Neural cell (in vitro differentiated cells): ENCODE data around the gene ATOX1. TPM values are rescaled to one million over a fixed set of nuclear protein-coding genes. Genes with fewer than 3 reads are reported as not detected.

Experiments used
- H2AFZ ChIP-seq: fragments of 200-600, 300-800 bp; sonication (generic), shearing (Covaris generic); 2 replicates; pipeline ENCODE4 v1.6.0; 2014; ENCODE audit warnings: low read depth, mild to moderate bottlenecking, antibody characterized with exemption, low read length, moderate library complexity
- H3F3A ChIP-seq: fragments of 200-600 bp; shearing (Covaris generic); 2 replicates; pipeline ENCODE4 v1.6.1; 2016; ENCODE audit warnings: mild to moderate bottlenecking, moderate library complexity, mixed read lengths, antibody characterized with exemption, low read length; ENCODE audit not compliant: insufficient read depth, poor library complexity, severe bottlenecking
- H3K27ac ChIP-seq: fragments of 200-600, 300-800 bp; sonication (generic), shearing (Covaris generic); 2 replicates; pipeline ENCODE4 v1.5.1; 2014; ENCODE audit warnings: mild to moderate bottlenecking, low read length, moderate library complexity
- H3K27me3 ChIP-seq: fragments of 300-800, 200-600 bp; sonication (generic), shearing (Covaris generic); 2 replicates; pipeline ENCODE4 v1.6.0; 2014; ENCODE audit warnings: mild to moderate bottlenecking, low read depth, low read length, moderate library complexity; ENCODE audit not compliant: insufficient read depth
- H3K36me3 ChIP-seq: fragments of 300-800, 200-600 bp; sonication (generic), shearing (Covaris generic); 2 replicates; pipeline ENCODE4 v1.5.1; 2014; ENCODE audit warnings: mild to moderate bottlenecking, antibody characterized with exemption, low read length, moderate library complexity; ENCODE audit not compliant: insufficient read depth
- H3K4me2 ChIP-seq: fragments of 300-800, 200-600 bp; sonication (generic), shearing (Covaris generic); 2 replicates; pipeline ENCODE4 v1.6.0; 2014; ENCODE audit warnings: mild to moderate bottlenecking, low read length
- H3K4me3 ChIP-seq: fragments of 300-800, 200-600 bp; sonication (generic), shearing (Covaris generic); 2 replicates; pipeline ENCODE4 v1.5.1; 2014; ENCODE audit warnings: mild to moderate bottlenecking, low read length, moderate library complexity
- H3K79me2 ChIP-seq: fragments of 200-600 bp; shearing (Covaris generic); replicated peaks from 2 replicates; pipeline ENCODE4 v1.6.0; 2014; ENCODE audit warnings: mild to moderate bottlenecking, low read length, moderate library complexity; ENCODE audit not compliant: insufficient read depth
- H3K9ac ChIP-seq: fragments of 300-800, 200-600 bp; sonication (generic), shearing (Covaris generic); 2 replicates; pipeline ENCODE4 v1.6.1; 2016; ENCODE audit warnings: mild to moderate bottlenecking, low read length, mixed read lengths
- H3K9me2 ChIP-seq: fragments of 200-600 bp; shearing (Covaris generic); 2 replicates; pipeline ENCODE4 v1.6.1; 2016; ENCODE audit warnings: mild to moderate bottlenecking, low read length, mixed read lengths; ENCODE audit not compliant: insufficient read depth
- H3K9me3 ChIP-seq: fragments of 200-600, 300-800 bp; sonication (generic), shearing (Covaris generic); 2 replicates; pipeline ENCODE4 v1.6.1; 2016; ENCODE audit warnings: mild to moderate bottlenecking, mixed run types, low read length, moderate library complexity, mixed read lengths
- H4K20me1 ChIP-seq: fragments of 200-600 bp; shearing (Covaris generic); 2 replicates; pipeline ENCODE4 v1.6.1; 2016; ENCODE audit warnings: mild to moderate bottlenecking, mixed run types; ENCODE audit not compliant: insufficient read depth
- EP300 ChIP-seq: fragments of 450-650 bp; conservative IDR thresholded peaks from 2 replicates; pipeline ENCODE4 v1.6.1; 2014; ENCODE audit warnings: antibody characterized with exemption, mild to moderate bottlenecking, moderate library complexity; ENCODE audit not compliant: poor library complexity, severe bottlenecking
- EZH2 ChIP-seq: fragments of 200-600, 300-800 bp; shearing (Covaris generic), sonication (generic); IDR thresholded peaks from 2 replicates; pipeline ENCODE4 v1.6.1; 2014; ENCODE audit warnings: antibody characterized with exemption, low read length, borderline replicate concordance, mild to moderate bottlenecking; ENCODE audit not compliant: insufficient read depth, poor library complexity, severe bottlenecking
- MXI1 ChIP-seq: fragments of 450-650 bp; conservative IDR thresholded peaks from 2 replicates; pipeline ENCODE4 v1.6.1; 2014; ENCODE audit warnings: antibody characterized with exemption, mild to moderate bottlenecking; ENCODE audit not compliant: poor library complexity, severe bottlenecking
- POLR2AphosphoS5 ChIP-seq: IDR thresholded peaks from 2 replicates; pipeline ENCODE4 v1.6.1; 2012
- RAD21 ChIP-seq: fragments of 450-650 bp; conservative IDR thresholded peaks from 2 replicates; pipeline ENCODE4 v1.6.1; 2014; ENCODE audit warnings: antibody characterized with exemption, mild to moderate bottlenecking, moderate library complexity
- SMC3 ChIP-seq: fragments of 450-650 bp; conservative IDR thresholded peaks from 2 replicates; pipeline ENCODE4 v1.6.1; 2014; ENCODE audit warnings: antibody characterized with exemption, mild to moderate bottlenecking, moderate library complexity; ENCODE audit not compliant: poor library complexity
- TAF1 ChIP-seq: IDR thresholded peaks from 2 replicates; pipeline ENCODE4 v1.6.1; 2012; ENCODE audit warnings: low read depth
- polyA plus RNA-seq: library from polyadenylated mRNA; depleted of rRNA; stranded (reverse); fragments of >200 nt; gene quantifications from 2 replicates; pipeline ENCODE4 v1.2.3, GENCODE V29; 2014
- TF ChIP-seq, protein P1 (sequence below): IDR thresholded peaks from 2 replicates; pipeline ENCODE4 v1.6.1; 2012; ENCODE audit warnings: borderline replicate concordance
- TF ChIP-seq, protein P2 (sequence below): fragments of 450-650 bp; IDR thresholded peaks from 2 replicates; pipeline ENCODE4 v1.5.1; 2014; ENCODE audit warnings: antibody characterized with exemption, mild to moderate bottlenecking, moderate library complexity; ENCODE audit not compliant: poor library complexity, severe bottlenecking

Gene ATOX1
- polyA plus RNA-seq, 1 donor from 2014 or later = 79.9 TPM

DNA sequence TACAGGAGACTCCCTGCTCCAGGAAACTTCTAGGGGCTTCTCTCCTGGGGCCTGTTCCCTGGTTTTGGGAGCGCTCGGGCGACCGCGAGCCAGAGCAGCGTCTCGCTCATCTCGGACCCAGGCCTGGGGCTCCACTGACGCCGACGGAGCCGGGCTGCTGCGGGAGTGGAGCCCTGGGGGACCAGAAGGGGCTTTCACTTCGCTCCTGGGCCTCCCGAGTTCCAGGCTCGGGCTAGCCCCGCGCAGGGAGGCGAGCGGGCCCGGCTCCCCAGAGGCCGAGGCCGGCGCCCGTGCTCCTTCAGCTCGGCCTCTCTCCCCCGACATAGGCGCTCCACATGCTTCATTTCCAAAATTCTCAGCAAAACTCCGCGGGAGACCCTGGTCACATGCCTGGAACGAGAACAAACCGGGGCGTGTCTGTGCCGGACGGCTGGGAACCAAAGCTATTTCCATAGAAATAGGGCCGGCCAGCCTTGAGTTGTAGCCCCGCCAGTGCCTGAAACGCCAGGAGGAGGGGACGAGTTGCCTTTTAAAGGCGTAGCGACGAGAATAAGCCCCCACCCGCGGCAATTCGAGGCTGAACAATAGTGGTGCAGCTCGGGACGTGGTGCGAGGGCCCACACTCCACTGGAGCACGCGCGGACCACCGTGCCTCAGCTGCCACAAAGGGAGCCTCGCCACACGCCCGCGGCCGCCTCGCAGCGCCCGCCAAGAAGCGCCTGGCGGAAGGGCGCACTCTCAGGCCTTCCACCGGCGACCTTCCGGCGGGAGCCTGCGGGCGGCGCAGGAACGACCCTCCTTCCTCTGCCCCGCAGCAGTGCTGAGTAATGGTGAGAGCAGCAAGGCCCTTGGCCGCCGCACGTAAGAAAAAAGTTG is 12.2 kb upstream of the ATOX1 start:
- Histone ChIP-seq H3K9me2 (no peaks in the 10 kb centered on the region), H3K4me2 (peak overlapping the region; percentile 60), H3K9me3 (no peaks in the 10 kb centered on the region), H3K9ac (peak overlapping the region; percentile 78), H3K27me3 (no peaks in the 10 kb centered on the region), H4K20me1 (peaks cover 5% of the 10 kb centered on the region), H2AFZ (peak overlapping the region; percentile 75), H3K79me2 (peaks cover 22% of the 10 kb centered on the region), H3K27ac (peak overlapping the region; percentile 88), H3K36me3 (no peaks in the 10 kb centered on the region), H3F3A (no peaks in the 10 kb centered on the region), H3K4me3 (peak overlapping the region; percentile 71)
- TF ChIP-seq, protein P1, sequence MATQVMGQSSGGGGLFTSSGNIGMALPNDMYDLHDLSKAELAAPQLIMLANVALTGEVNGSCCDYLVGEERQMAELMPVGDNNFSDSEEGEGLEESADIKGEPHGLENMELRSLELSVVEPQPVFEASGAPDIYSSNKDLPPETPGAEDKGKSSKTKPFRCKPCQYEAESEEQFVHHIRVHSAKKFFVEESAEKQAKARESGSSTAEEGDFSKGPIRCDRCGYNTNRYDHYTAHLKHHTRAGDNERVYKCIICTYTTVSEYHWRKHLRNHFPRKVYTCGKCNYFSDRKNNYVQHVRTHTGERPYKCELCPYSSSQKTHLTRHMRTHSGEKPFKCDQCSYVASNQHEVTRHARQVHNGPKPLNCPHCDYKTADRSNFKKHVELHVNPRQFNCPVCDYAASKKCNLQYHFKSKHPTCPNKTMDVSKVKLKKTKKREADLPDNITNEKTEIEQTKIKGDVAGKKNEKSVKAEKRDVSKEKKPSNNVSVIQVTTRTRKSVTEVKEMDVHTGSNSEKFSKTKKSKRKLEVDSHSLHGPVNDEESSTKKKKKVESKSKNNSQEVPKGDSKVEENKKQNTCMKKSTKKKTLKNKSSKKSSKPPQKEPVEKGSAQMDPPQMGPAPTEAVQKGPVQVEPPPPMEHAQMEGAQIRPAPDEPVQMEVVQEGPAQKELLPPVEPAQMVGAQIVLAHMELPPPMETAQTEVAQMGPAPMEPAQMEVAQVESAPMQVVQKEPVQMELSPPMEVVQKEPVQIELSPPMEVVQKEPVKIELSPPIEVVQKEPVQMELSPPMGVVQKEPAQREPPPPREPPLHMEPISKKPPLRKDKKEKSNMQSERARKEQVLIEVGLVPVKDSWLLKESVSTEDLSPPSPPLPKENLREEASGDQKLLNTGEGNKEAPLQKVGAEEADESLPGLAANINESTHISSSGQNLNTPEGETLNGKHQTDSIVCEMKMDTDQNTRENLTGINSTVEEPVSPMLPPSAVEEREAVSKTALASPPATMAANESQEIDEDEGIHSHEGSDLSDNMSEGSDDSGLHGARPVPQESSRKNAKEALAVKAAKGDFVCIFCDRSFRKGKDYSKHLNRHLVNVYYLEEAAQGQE = no peak
- TF ChIP-seq RAD21 (no peak), SMC3 (no peak), POLR2AphosphoS5 (no peak), TAF1 (no peak), EP300 (no peak), EZH2 (no peak), MXI1 (no peak)
- TF ChIP-seq, protein P2, sequence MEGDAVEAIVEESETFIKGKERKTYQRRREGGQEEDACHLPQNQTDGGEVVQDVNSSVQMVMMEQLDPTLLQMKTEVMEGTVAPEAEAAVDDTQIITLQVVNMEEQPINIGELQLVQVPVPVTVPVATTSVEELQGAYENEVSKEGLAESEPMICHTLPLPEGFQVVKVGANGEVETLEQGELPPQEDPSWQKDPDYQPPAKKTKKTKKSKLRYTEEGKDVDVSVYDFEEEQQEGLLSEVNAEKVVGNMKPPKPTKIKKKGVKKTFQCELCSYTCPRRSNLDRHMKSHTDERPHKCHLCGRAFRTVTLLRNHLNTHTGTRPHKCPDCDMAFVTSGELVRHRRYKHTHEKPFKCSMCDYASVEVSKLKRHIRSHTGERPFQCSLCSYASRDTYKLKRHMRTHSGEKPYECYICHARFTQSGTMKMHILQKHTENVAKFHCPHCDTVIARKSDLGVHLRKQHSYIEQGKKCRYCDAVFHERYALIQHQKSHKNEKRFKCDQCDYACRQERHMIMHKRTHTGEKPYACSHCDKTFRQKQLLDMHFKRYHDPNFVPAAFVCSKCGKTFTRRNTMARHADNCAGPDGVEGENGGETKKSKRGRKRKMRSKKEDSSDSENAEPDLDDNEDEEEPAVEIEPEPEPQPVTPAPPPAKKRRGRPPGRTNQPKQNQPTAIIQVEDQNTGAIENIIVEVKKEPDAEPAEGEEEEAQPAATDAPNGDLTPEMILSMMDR = no peak

DNA sequence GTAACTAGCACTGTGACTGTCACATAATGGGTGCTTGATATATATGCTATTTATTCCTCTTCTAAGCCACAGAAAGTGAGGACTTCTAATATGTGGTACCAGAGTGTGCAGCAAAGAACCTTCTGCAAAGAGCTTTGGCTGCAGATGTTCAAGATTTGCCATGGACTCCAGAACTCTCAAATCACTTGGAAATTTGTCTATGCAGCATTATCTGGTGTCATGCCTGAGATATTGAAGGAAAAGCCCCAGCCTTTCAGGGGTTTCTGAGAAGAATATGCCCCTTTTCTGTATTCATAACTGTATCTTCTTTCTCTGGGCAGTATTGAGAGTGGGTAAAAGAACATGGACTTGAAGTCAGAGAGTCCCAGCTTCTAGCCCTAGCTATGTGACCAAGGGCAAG is 8.5 kb upstream of the ATOX1 start:
- Histone ChIP-seq H3K9ac (no peak overlapping the region), H4K20me1 (no peaks in the 10 kb centered on the region), H3K9me3 (no peaks in the 10 kb centered on the region), H3K9me2 (no peaks in the 10 kb centered on the region), H3K79me2 (no peaks in the 10 kb centered on the region), H2AFZ (no peak overlapping the region), H3K27me3 (no peaks in the 10 kb centered on the region), H3K4me2 (no peak overlapping the region), H3F3A (no peaks in the 10 kb centered on the region), H3K27ac (no peak overlapping the region), H3K4me3 (no peak overlapping the region), H3K36me3 (no peaks in the 10 kb centered on the region)
- TF ChIP-seq, protein P2 = no peak
- no peak for TF ChIP-seq MXI1
- no peak for TF ChIP-seq POLR2AphosphoS5
- TF ChIP-seq RAD21 = no peak
- no peak for TF ChIP-seq SMC3
- no peak for TF ChIP-seq EP300
- TF ChIP-seq, protein P1 = no peak
- TF ChIP-seq TAF1 = no peak
- TF ChIP-seq EZH2 = no peak
